Measurements from ENCODE around the gene BRD4. TPM values are rescaled to one million over a fixed set of nuclear protein-coding genes. Genes with fewer than 3 reads are reported as not detected.
A peak's percentile ranks its signal among the peaks of the same experiment; 100 is the strongest.

BRD4 gene
- total RNA-seq, 2 experiments from 2014 or later, result 94.5 to 103 TPM

- peak; percentile 36 for DNase-seq
- intact Hi-C loops (cut with micrococcal nuclease), result no loop called here
- CTCF ChIA-PET, result no interaction called here
These were observed 37.8 kb downstream of the BRD4 start for GRCh38 chr19:15294561-15294990.

GRCh38 chr19:15293781-15294491 lies 38.4 kb downstream of the BRD4 start:
- H3K4me3 Mint-ChIP-seq, result no peak overlapping the region
- POLR2A ChIA-PET, result interaction anchor here (0.9 to 4.7 kb wide), 3 partner anchors 10 to 84 kb away, joined by 3 to 36 read pairs (median 3); no protein-coding TSS in a partner anchor
- CTCF ChIA-PET, result interaction anchor here (0.7 to 1.7 kb wide), 2 partner anchors 10 to 39 kb away, joined by 3 to 5 read pairs; partner anchors contain the start of gene BRD4
- H3K4me1 Mint-ChIP-seq (ENCODE audit: low read depth), result peaks cover 95% of the 10 kb centered on the region
- peaks cover 5% of the 10 kb centered on the region for H3K36me3 Mint-ChIP-seq
- H3K27ac Mint-ChIP-seq, result peak overlapping the region; percentile 81
- intact Hi-C loops (cut with micrococcal nuclease), result loop anchor here (1.0 kb wide), 1 partner anchor 7 kb away; no protein-coding TSS in a partner anchor
- no peaks in the 10 kb centered on the region for H3K27me3 Mint-ChIP-seq
- no peak for DNase-seq
- no peaks in the 10 kb centered on the region for H3K9me3 Mint-ChIP-seq

More at GRCh38 chr19:15294561-15294990, 37.8 kb downstream of the BRD4 start:
- no peaks in the 10 kb centered on the region for H3K9me3 Mint-ChIP-seq
- POLR2A ChIA-PET, result interaction anchor here (4.7 kb wide), 1 partner anchor 9 kb away, joined by 36 read pairs; no protein-coding TSS in a partner anchor
- peak overlapping the region; percentile 66 for H3K27ac Mint-ChIP-seq
- H3K4me3 Mint-ChIP-seq, result no peak overlapping the region
- H3K27me3 Mint-ChIP-seq, result no peaks in the 10 kb centered on the region
- H3K36me3 Mint-ChIP-seq, result peaks cover 5% of the 10 kb centered on the region
- peaks cover 97% of the 10 kb centered on the region for H3K4me1 Mint-ChIP-seq (ENCODE audit: low read depth)

GRCh38 chr19:15292847-15293582 lies 39.3 kb downstream of the BRD4 start:
- Mint-ChIP-seq H3K4me1 (ENCODE audit: low read depth) (peaks cover 95% of the 10 kb centered on the region), H3K27ac (peak overlapping the region; percentile 81), H3K9me3 (no peaks in the 10 kb centered on the region), H3K4me3 (peak overlapping the region; percentile 33), H3K36me3 (peaks cover 5% of the 10 kb centered on the region), H3K27me3 (no peaks in the 10 kb centered on the region)
- DNase-seq, result no peak
- ChIA-PET CTCF (interaction anchor here (0.6 to 1.7 kb wide), 4 partner anchors 11 to 78 kb away, joined by 3 to 5 read pairs (median 3); partner anchors contain the start of gene BRD4), POLR2A (interaction anchor here (0.5 to 4.7 kb wide), 5 partner anchors 10 to 85 kb away, joined by 3 to 36 read pairs (median 3); no protein-coding TSS in a partner anchor)
- intact Hi-C loops (cut with micrococcal nuclease), result loop anchor here (1.0 kb wide), 1 partner anchor 8 kb away; no protein-coding TSS in a partner anchor

- CTCF ChIA-PET, result interaction anchor here (1.2 to 1.7 kb wide), 2 partner anchors 32 to 40 kb away, joined by 3 read pairs; partner anchors contain the start of gene BRD4
- POLR2A ChIA-PET, result interaction anchor here (0.8 to 4.7 kb wide), 5 partner anchors 8 to 87 kb away, joined by 3 to 36 read pairs (median 4); partner anchors contain the start of gene AKAP8
- no peaks in the 10 kb centered on the region for H3K9me3 Mint-ChIP-seq
- H3K4me1 Mint-ChIP-seq (ENCODE audit: low read depth), result peaks cover 95% of the 10 kb centered on the region
- intact Hi-C loops (cut with micrococcal nuclease), result no loop called here
- peaks cover 5% of the 10 kb centered on the region for H3K36me3 Mint-ChIP-seq
- peak overlapping the region; percentile 75 for H3K27ac Mint-ChIP-seq
- no peaks in the 10 kb centered on the region for H3K27me3 Mint-ChIP-seq
- H3K4me3 Mint-ChIP-seq, result no peak overlapping the region
- no peak for DNase-seq
These were observed 40.2 kb downstream of the BRD4 start for GRCh38 chr19:15292140-15292539.

GRCh38 chr19:15291548-15292021 lies 40.8 kb downstream of the BRD4 start:
- H3K9me3 Mint-ChIP-seq, result no peaks in the 10 kb centered on the region
- CTCF ChIA-PET, result interaction anchor here (0.7 to 1.2 kb wide), 2 partner anchors 31 to 267 kb away, joined by 3 read pairs; no protein-coding TSS in a partner anchor
- H3K4me3 Mint-ChIP-seq, result no peak overlapping the region

GRCh38 chr19:15291089-15291488 lies 41.2 kb downstream of the BRD4 start:
- no peak for DNase-seq
- ChIA-PET POLR2A (interaction anchor here (1.0 to 4.7 kb wide), 3 partner anchors 8 to 43 kb away, joined by 3 to 36 read pairs (median 4); no protein-coding TSS in a partner anchor), CTCF (interaction anchor here (0.7 kb wide), 1 partner anchor 267 kb away, joined by 3 read pairs; no protein-coding TSS in a partner anchor)
- Mint-ChIP-seq H3K4me1 (ENCODE audit: low read depth) (peaks cover 94% of the 10 kb centered on the region), H3K4me3 (no peak overlapping the region), H3K27ac (peak overlapping the region; percentile 64), H3K9me3 (no peaks in the 10 kb centered on the region), H3K36me3 (no peaks in the 10 kb centered on the region), H3K27me3 (no peaks in the 10 kb centered on the region)
- intact Hi-C loops (cut with micrococcal nuclease), result loop anchor here (1.0 kb wide), 1 partner anchor 8 kb away; no protein-coding TSS in a partner anchor

More at GRCh38 chr19:15291548-15292021, 40.8 kb downstream of the BRD4 start:
- Mint-ChIP-seq H3K27me3 (no peaks in the 10 kb centered on the region), H3K4me1 (ENCODE audit: low read depth) (peaks cover 94% of the 10 kb centered on the region), H3K27ac (peak overlapping the region; percentile 64), H3K36me3 (peaks cover 1% of the 10 kb centered on the region)
- POLR2A ChIA-PET, result interaction anchor here (0.8 to 4.7 kb wide), 5 partner anchors 9 to 88 kb away, joined by 3 to 36 read pairs (median 4); partner anchors contain the start of gene AKAP8
- no peak for DNase-seq
- intact Hi-C loops (cut with micrococcal nuclease), result loop anchor here (1.0 kb wide), 1 partner anchor 8 kb away; no protein-coding TSS in a partner anchor

GRCh38 chr19:15290166-15290565 lies 42.2 kb downstream of the BRD4 start:
- Mint-ChIP-seq H3K27me3 (no peaks in the 10 kb centered on the region), H3K27ac (peak overlapping the region; percentile 64), H3K4me1 (ENCODE audit: low read depth) (peaks cover 94% of the 10 kb centered on the region), H3K36me3 (no peaks in the 10 kb centered on the region), H3K9me3 (no peaks in the 10 kb centered on the region), H3K4me3 (no peak overlapping the region)
- intact Hi-C loops (cut with micrococcal nuclease), result no loop called here
- DNase-seq, result no peak
- ChIA-PET CTCF (no interaction called here), POLR2A (interaction anchor here (1.1 to 1.5 kb wide), 2 partner anchors 9 to 14 kb away, joined by 4 to 5 read pairs; no protein-coding TSS in a partner anchor)

- POLR2A ChIA-PET, result interaction anchor here (1.1 to 1.5 kb wide), 2 partner anchors 10 to 14 kb away, joined by 4 to 5 read pairs; no protein-coding TSS in a partner anchor
- no peak overlapping the region for H3K4me3 Mint-ChIP-seq
- no peaks in the 10 kb centered on the region for H3K27me3 Mint-ChIP-seq
- H3K4me1 Mint-ChIP-seq (ENCODE audit: low read depth), result peaks cover 94% of the 10 kb centered on the region
- H3K9me3 Mint-ChIP-seq, result no peaks in the 10 kb centered on the region
- no peak for DNase-seq
- H3K36me3 Mint-ChIP-seq, result no peaks in the 10 kb centered on the region
- CTCF ChIA-PET, result no interaction called here
- peak overlapping the region; percentile 54 for H3K27ac Mint-ChIP-seq
- intact Hi-C loops (cut with micrococcal nuclease), result no loop called here
These were observed 42.7 kb downstream of the BRD4 start for GRCh38 chr19:15289673-15290072.

GRCh38 chr19:15288146-15288963 lies 44.0 kb downstream of the BRD4 start:
- Mint-ChIP-seq H3K27ac (peak overlapping the region; percentile 63), H3K27me3 (no peaks in the 10 kb centered on the region), H3K9me3 (no peaks in the 10 kb centered on the region), H3K4me1 (ENCODE audit: low read depth) (peaks cover 94% of the 10 kb centered on the region), H3K36me3 (no peaks in the 10 kb centered on the region), H3K4me3 (peak overlapping the region; percentile 7)
- intact Hi-C loops (cut with micrococcal nuclease), result no loop called here
- POLR2A ChIA-PET, result interaction anchor here (1.5 to 1.6 kb wide), 2 partner anchors 16 to 45 kb away, joined by 4 to 7 read pairs; partner anchors contain the start of gene BRD4
- no peak for DNase-seq
- CTCF ChIA-PET, result interaction anchor here (1.0 to 1.6 kb wide), 4 partner anchors 16 to 267 kb away, joined by 3 to 5 read pairs (median 4); partner anchors contain the start of gene AKAP8L

GRCh38 chr19:15287496-15287895 lies 44.8 kb downstream of the BRD4 start:
- DNase-seq, result peak; percentile 25
- Mint-ChIP-seq H3K36me3 (no peaks in the 10 kb centered on the region), H3K4me1 (ENCODE audit: low read depth) (peaks cover 96% of the 10 kb centered on the region), H3K9me3 (no peaks in the 10 kb centered on the region), H3K27ac (peak overlapping the region; percentile 36), H3K4me3 (no peak overlapping the region), H3K27me3 (no peaks in the 10 kb centered on the region)
- intact Hi-C loops (cut with micrococcal nuclease), result no loop called here
- ChIA-PET CTCF (interaction anchor here (1.2 to 1.6 kb wide), 2 partner anchors 37 to 268 kb away, joined by 4 to 5 read pairs; no protein-coding TSS in a partner anchor), POLR2A (interaction anchor here (1.5 kb wide), 1 partner anchor 45 kb away, joined by 7 read pairs; the partner anchor contains the start of gene BRD4)

All from activated CD4-positive, alpha-beta memory T cell treated with anti-CD3 and anti-CD28 coated beads for 36 hours (primary cell).